ENCODE data around the gene HMBS.

GRCh38 chr11:119100994-119101758, 16.5 kb downstream of the HMBS start:
- TF ChIP-seq CTCF (IDR thresholded peaks at IDR 0.05) (no peak), POLR2A (IDR thresholded peaks at IDR 0.05) (no peak), EP300 (IDR thresholded peaks at IDR 0.05) (no peak)

Data from tibial nerve (tissue), 4 donors.